Activated effector memory CD4-positive, alpha-beta T cell treated with Interleukin-2 at 50 U/mL for 16 hours (primary cell): ENCODE data around the gene MYLK2.
A peak's percentile ranks its signal among the peaks of the same experiment; 100 is the strongest.
"Not testable (repeated sequence)": the region's sequence is repeated elsewhere in the genome, so short reads cannot be mapped to it uniquely, and the experiment has no call there.

Experiments
- DNase-seq: peaks from one replicate; pipeline ENCODE4 v3.0.0-alpha.2; 2020

Gene MYLK2

DNA sequence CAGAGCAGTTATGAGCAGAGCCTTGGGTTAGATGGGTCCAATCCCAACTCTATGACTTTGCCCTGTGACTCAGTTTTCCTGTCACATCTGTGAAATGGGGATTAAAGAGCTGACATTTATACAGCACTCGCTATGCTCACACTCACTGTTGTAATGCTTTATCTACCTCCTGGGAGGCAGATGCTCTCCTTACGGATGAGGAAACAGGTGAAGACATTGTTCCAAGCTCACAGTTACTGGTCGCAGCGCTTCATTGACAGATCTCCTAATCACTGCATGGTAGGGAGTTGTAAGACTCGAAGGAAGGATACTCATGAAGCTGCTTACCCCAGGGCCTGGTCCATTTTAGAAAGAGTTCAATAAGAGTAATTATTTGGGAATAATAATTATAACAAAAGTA is 2.9 kb upstream of the MYLK2 start:
- DNase-seq = no peak

DNA sequence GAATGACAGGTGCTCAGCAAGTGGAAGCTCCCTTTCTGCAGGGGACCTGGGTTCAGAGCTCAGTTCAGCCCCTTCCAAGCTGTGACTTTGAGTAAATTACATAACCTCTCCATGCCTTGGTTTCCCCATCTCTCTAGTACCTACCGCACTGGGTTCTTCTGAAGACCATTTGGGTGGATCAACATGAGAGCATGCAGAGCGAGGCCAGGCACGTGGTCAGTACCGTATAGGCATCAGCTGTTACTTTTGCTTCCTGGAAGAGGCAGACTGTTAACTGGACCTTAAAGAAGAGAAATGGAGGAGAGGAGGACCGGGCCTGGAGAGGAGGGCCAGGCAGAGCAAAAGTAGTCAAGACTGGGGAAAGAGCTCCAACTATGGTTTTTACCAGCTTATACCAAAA is 1.7 kb upstream of the MYLK2 start:
- no peak for DNase-seq

DNA sequence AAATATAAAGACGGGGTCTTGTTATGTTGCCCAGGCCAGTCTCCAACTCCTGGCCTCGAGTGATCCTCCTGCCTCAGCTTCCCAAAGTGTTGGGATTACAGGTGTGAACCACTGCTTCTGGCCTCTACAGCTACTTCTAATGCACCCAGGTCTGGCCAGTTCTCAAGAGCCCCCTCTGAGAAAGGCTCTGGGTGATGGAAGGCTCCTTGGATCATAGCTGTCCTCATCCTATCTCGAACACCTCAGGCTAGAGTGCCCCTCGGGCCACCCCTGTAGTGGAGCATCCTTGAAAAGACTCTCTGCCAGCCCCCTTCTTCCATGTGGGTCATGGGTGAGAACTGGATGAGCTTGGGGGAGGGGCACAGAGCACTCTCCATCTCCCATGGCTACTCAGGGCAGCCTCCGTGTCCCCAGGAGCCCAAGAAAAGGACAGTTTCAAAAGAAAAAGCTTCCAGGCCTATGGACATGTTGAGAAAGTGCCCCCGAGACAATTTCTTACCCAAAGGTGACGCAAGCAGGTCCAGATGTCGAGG is 714 bp upstream of the MYLK2 start:
- DNase-seq = no peak

DNA sequence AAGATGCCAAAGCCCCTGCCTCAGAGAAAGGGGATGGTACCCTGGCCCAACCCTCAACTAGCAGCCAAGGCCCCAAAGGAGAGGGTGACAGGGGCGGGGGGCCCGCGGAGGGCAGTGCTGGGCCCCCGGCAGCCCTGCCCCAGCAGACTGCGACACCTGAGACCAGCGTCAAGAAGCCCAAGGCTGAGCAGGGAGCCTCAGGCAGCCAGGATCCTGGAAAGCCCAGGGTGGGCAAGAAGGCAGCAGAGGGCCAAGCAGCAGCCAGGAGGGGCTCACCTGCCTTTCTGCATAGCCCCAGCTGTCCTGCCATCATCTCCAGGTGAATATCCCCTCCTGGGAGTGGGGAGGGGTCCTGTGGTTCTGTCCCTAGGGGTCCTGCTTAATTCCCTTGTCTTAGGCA is 1.1 kb downstream of the MYLK2 start:
- DNase-seq = no peak

DNA sequence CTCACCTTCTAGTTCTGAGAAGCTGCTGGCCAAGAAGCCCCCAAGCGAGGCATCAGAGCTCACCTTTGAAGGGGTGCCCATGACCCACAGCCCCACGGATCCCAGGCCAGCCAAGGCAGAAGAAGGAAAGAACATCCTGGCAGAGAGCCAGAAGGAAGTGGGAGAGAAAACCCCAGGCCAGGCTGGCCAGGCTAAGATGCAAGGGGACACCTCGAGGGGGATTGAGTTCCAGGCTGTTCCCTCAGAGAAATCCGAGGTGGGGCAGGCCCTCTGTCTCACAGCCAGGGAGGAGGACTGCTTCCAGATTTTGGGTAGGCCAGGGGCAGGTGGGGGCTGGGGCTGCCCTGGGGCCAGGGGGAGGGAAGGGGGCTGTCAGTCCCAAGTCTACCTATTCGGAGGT is 2.3 kb downstream of the MYLK2 start:
- DNase-seq = no peak

GRCh38 chr20:31822421-31823330 is 3.5 kb downstream of the MYLK2 start:
- peak; percentile 58 for DNase-seq

GRCh38 chr20:31823360-31824124 is 4.4 kb downstream of the MYLK2 start:
- no peak for DNase-seq

- no peak for DNase-seq
These were observed 4.9 kb downstream of the MYLK2 start for GRCh38 chr20:31824125-31824485.

DNA sequence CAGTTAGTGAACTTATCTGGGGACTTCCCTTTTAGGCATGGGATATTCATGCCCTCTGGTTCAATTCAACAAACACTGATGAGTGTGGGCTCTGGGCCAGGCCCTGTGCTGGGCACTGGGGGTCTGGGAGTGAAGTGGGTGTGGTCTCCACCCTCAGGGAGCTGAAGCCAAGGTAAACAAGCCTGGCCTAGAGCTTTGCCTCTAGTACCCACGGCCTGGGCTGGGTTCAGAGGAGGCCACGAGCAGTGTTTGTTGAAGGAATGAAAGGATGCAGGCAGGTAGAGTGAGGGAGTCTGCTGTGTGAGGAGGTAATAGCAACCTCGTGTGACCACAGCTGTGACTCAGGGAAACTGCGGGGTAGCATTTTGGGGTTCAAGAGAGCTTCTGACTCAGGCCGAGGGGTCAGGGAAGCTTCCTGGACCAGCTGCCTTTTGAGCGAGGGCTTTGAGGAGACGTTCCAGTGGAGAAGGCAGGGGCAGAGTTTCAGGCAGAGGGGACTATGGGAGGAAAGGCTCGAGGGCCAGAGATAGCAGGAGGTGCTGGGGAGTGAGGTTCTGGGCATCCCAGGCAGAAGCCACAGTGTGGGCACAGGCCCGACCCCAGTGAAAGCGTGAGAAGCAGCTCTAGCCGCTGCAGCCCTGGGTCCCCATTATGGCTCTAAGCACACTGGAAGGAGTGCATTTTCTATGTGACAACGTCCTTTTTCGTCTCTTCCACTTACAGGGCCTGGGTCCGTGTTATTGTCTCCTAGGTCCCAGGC is 5.6 kb downstream of the MYLK2 start:
- DNase-seq = no peak

GRCh38 chr20:31826074-31826473 is 6.9 kb downstream of the MYLK2 start:
- DNase-seq = no peak

DNA sequence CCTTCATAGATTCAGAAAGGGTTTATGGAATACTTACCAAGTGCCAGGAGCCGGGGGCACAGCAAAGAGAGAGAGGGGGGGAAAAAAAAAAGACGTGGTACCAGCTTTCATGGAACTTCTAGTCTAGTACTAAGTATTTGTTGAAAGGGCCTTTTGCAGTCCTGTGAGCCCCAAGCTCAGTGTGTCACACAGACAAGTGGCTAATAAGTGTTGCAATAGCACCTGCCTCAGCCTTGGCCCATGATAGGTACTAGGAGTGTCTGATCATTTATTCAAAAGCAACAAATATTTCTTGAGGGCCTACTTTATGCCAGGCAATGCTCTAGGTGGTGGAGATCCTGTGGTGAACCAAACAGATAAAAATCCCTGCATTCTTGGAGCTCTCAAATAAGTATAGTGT is 7.9 kb downstream of the MYLK2 start:
- no peak for DNase-seq

DNA sequence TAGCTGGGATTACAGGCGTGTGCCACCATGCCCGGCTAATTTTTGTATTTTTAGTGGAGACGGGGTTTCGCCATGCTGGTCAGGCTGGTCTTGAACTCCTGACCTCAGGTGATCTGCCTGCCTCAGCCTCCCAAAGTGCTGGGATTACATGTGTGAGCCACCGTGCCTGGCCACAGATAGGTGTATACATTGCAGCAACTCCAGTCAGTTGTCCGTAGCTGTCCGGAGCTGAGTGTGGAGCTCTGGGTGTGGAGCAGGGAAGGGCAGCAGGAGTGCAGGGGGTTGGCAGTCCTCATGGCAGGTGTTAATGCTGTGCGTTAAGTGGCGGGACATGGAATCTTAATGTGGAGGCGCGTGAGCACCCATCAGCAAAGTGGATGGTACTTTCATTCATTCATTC is 8.9 kb downstream of the MYLK2 start:
- DNase-seq = not testable (repeated sequence)

DNA sequence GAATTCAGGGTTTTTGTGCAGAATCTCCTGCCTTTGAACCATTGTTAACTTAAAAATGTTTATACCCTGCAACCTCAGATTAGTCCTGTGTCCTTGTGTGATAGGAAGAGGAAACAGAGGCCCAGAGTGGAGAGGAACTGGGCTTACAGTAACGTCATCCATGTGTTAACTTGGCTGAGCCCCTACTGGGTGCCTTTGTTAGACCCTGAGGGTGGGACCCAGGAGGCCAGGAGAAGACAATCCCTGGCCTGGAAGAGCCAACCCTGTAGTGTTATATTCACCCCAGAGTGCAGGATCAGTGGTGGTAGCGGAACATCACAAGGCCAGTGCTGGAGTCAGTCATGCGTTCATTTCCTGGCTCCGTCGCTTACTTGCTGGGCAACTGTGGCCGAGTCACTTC is 10.6 kb downstream of the MYLK2 start:
- no peak for DNase-seq

DNA sequence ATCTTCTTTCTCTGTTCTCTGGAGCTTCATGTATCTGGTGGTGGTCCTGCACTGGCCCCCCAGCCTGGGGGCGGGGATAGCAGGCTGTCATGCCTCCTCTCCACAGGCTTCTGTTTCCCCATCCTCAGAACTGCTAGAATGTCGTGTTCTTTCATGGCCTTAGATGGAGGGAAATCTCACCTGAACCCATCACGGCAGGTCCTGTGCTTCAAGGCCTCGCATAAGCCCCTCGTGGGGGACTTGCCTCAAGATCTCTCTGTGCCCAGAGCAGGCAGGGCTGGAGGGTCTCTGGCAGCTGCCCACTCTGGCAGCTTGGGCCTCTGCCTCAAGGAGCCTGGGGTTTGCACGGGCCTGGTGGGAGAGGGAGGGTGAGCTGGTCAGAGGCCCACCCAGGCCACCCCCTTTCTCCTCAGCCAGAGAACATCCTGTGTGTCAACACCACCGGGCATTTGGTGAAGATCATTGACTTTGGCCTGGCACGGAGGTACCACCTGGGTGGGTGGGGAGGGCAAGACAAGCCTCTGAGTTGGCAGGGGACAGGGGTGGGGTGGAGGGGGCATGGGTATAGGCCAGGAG is 11.3 kb downstream of the MYLK2 start:
- no peak for DNase-seq

DNA sequence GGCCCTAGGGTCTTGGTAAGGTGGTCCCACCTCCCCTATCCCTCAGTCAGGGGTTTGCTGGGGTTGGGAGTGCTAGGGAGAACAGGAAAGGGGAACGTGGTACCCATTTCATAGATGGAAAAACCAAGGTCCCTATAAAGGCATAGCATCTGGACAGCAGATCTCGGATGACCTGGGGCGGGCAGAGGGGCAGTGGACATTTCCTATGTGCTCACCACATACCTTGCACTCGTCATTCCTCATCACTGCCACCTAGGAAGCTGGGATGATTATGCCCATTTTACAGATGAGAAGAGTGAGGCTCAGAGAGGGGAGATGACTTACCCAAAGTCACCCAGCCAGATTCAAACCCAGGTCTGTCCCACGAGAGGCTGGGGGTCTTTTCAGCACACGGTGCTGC is 12.1 kb downstream of the MYLK2 start:
- DNase-seq = no peak

DNA sequence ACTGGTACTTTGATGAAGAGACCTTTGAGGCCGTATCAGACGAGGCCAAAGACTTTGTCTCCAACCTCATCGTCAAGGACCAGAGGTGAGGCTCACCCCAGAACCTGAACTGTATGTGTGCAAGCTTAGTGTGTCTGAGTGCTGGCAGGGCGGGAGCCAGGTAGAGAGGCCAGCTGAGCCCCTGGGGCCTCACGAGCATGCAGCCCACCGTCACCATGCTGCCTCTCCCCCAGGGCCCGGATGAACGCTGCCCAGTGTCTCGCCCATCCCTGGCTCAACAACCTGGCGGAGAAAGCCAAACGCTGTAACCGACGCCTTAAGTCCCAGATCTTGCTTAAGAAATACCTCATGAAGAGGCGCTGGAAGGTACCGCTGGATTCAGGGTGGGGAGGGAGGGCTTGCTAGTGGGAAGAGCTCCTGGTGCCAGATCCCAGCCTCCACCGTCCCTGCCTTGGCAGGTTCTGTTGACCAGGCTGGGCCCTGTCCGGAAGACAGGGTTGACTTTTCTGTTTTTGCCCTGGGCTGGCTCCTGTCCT is 12.7 kb downstream of the MYLK2 start:
- DNase-seq = no peak

DNA sequence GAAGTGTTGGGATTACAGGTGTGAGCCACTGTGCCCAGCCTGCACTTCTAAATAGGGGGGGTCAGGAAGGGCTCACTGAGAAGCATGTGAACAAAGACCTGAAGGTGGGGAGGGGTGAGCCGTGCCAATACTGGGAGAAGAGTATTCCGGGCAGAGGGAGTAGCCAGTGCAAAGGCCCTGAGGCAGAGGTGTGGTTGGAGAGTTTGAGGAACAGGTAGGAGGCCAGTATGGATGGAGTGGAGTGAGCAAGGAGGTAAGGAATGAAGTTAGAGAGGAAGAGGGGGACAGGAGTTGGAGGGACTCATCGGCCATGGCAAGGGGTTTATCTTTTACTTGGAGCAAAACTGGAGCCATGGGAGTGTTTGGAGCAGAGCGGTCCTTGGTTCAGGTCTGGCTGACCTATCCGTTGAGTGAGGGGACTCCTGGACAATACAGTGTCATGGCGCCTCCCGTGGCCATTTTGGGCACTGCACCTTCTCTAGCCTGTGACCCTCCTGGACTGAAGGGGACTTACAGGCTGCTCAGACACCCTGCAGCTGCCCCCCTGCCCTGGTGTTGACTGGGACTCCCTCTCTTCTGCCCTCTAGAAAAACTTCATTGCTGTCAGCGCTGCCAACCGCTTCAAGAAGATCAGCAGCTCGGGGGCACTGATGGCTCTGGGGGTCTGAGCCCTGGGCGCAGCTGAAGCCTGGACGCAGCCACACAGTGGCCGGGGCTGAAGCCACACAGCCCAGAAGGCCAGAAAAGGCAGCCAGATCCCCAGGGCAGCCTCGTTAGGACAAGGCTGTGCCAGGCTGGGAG is 14.2 kb downstream of the MYLK2 start:
- DNase-seq = peak; percentile 36

- DNase-seq = no peak
These were observed 14.9 kb downstream of the MYLK2 start for GRCh38 chr20:31833931-31834521.

DNA sequence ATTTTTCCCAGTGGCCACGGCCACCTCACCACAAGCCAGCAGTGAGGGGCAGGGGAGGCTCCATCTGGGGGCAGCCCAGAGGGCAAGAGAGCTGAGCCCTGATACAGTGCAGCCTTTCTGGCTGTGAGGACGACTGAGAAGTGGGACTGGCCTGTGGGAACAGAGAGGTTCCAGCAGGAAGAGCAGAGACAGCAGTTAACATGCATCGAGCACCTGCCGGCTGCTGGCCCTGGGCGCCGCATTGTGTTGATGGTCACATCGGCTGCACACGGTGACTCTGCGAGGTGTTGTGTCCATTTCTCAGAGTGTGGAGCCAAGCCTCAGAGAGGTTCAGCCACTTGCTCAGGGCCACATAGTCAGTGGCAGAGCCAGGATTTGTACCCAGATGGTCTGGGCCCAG is 16.4 kb downstream of the MYLK2 start:
- DNase-seq = no peak

DNA sequence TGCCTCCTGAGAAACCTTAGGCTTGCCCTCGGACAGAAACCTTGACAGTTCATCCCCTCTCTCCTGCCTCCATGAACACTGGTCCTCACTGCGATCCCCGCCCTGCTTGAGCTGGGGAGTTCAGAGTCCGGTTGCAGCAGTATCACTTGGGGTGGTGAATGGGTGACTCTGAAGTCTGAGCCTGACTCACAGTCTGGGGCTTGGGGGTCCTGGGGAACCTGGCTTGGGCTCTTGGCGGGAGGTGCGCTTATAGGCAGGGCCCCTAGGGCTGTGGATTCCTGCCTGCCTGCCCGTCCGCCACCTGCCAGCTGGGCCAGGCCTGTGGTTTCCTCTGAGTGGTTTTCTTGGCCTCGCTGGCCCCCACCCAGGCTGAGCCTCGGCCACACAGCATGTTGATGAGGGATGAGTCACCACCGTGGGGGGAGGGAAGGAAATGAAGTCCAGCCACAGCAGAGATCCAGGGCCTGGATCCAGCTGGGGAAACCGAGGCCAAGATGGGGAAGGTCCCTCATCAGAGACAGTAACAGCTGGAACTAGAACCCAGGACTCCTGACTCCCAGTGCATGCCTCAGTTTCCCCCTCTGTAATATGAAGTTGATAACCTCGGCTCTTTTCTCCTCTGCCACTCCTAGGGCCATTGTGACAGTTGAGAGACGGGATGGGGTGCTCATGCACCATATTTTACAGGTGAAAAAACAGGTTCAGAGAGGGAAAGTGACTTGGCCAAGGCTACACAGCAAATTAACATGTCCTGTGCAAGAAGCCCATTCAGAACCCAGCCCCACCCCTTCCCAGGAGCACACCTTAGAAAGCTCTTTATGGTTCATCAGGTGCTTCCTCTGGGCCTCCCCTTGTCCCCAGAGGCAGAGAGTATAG is 17.1 kb downstream of the MYLK2 start:
- DNase-seq = no peak
